Measurements from ENCODE around the gene HCRT.
"Not testable (repeated sequence)": the region's sequence is repeated elsewhere in the genome, so short reads cannot be mapped to it uniquely, and the experiment has no call there.

HCRT gene

GRCh38 chr17:42197564-42198156, 12.4 kb upstream of the HCRT start:
- no peak for DNase-seq

GRCh38 chr17:42193969-42194899, 9.0 kb upstream of the HCRT start, which contains the start of gene GHDC:
Gene GHDC, minus strand, starts transcription at chr17:42194494. Its CDS starts 913 bp downstream, at chr17:42193581.
- DNase-seq, result peak; percentile 29 to 59 (median 48)

GRCh38 chr17:42193216-42193968, 8.1 kb upstream of the HCRT start:
- no peak for DNase-seq

GRCh38 chr17:42192189-42193126, 7.2 kb upstream of the HCRT start:
- DNase-seq, result no peak

- no peak for DNase-seq
Measured at GRCh38 chr17:42191275-42191608, 6.0 kb upstream of the HCRT start.

DNA sequence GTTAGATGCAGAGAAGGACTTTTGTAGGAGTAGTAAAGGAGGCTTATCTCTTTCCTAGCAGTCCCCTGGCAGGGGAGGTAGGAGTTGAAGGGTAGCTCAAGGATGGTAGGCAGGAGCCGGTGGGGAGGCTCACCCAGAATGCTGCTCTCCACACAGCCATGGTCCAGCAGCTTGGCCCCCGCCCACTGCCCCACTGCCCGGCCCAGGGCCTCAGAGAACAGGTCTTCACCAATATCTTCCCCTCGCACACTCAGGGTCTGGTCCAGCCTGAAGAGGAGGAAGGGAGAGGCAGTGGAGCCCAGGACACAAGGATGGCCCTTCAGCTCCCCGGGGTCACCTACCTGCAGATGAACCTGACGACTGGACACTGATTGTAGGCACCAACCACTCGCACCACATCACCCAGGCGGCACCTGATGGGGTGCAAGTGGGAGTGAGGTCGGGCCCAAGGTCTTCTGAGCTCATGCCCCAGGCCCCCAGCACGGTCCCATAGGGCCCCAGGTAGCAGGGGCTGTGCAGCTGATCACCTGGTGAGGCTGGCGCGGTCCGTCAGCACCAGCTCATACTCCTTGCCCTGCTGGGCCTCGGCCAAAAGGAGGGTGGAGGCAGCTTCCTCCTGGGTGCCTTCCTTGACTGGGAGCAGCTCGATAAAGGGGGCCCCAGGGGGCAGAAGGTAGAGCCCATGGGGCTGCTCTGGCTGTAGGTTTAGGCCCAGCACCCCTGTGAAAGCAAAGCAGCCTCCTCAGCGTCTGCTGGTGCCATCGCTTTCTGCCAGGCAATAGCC, 5.4 kb upstream of the HCRT start:
- no peak for DNase-seq

DNA sequence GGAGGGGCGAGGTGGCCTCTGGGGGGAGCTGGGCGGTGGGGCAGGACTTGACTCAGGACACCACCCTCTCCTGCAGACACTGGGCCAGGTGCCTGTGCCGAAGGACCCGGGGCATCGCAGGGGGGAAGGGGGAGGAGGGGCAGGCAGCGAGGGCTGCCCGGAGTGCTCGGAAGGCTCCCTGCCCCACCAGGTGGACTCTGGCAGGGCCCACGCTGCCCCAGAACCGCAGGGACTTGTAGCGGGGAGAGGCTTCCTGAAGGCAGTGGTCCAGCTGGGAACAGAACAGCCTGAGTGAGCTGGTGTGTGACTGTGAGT, 4.4 kb upstream of the HCRT start:
- DNase-seq, result no peak

DNA sequence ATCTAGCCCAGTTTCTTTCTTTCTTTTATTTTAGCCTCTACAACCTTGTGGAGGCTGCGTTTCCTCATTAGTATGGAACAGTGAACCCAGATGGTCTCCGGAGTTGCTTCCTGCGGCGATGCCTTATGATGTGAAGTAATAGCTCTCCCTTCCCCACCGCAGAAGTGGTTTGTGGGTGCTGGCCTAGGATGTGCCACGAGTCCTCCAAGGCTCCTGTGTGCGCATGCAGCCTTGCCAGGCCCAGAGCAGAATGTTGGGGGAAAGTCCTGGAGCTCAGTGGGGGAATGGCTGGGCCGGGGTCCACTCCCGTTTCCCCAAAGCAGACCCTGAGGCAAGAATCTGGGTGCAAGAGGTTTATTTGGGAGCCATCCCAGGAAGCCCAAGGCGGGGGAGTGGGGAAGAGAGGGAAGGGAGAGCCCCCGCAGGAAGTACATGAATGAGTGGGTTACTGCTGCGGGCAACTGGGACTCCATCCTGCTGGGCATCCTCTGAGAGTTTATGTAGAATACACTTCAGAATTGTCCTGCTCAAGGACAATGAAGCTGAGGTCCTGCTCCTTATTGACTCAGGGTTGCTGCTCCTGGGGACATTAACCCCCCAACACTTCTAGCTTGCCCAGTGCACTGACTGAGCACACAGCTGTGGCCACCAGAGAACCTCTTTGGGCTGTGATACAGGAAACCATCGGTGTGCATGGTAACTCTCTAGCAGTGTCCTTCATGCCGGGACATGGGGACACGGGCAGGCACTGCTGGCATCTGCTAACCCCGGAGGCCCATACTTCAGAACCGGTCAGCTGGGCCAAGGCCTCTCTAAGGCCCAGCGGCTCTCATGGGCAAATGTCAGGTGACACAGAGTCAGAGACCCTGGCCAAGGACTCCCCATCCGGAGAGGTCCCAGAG, 3.7 kb upstream of the HCRT start:
- DNase-seq, result no peak

DNA sequence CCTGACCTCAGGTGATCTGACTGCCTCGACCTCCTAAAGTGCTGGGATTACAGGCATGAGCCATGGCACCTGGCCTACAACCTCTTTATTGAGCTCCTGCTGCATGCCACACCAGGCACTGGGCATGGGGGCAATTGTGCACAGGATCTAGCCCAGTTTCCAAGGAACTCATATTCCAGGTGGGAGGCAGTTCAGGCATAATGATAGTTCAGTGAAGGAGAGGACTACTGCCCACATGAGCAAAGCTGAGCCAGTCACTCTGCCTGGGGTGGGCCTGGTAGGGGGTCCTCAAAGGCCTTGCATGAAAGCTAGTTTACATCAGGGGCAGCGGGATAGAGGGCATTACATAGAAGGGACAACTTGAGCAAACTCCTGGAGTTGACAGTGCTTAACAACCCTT, 2.6 kb upstream of the HCRT start:
- DNase-seq, result no peak

DNA sequence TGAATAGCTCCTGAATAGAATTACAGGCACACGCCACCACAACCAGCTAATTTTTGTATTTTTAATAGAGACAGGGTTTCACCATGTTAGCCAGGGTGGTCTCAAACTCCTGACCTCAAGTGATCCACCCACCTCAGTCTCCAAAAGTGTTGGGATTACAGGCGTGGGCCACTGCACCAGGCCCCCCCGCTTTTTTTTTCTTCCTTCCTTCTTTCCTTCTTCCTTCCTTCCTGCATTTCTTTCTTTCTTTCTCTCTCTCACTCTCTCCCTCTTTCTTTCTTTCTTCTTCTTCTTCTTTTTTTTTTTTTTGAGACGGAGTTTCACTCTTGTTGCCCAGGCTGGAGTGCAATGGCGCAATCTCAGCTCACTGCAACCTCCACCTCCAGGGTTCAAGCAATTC, 939 bp upstream of the HCRT start:
- DNase-seq, result not testable (repeated sequence)

DNA sequence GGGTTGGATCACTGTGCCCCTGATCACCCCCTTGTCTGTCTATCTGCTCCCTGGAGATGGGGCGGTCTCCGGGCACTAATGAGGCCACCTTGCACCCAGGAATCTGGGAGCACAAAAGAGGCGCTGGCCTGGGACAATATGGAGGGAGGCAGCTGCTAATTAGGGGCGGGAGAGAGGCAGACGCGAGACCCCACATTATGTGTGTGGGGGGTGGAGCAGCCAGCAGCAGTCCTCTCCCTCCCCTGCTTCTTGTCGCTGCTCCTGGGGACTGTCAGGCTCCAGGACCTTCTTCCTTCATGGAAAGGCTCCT, 324 bp upstream of the HCRT start:
- no peak for DNase-seq

DNA sequence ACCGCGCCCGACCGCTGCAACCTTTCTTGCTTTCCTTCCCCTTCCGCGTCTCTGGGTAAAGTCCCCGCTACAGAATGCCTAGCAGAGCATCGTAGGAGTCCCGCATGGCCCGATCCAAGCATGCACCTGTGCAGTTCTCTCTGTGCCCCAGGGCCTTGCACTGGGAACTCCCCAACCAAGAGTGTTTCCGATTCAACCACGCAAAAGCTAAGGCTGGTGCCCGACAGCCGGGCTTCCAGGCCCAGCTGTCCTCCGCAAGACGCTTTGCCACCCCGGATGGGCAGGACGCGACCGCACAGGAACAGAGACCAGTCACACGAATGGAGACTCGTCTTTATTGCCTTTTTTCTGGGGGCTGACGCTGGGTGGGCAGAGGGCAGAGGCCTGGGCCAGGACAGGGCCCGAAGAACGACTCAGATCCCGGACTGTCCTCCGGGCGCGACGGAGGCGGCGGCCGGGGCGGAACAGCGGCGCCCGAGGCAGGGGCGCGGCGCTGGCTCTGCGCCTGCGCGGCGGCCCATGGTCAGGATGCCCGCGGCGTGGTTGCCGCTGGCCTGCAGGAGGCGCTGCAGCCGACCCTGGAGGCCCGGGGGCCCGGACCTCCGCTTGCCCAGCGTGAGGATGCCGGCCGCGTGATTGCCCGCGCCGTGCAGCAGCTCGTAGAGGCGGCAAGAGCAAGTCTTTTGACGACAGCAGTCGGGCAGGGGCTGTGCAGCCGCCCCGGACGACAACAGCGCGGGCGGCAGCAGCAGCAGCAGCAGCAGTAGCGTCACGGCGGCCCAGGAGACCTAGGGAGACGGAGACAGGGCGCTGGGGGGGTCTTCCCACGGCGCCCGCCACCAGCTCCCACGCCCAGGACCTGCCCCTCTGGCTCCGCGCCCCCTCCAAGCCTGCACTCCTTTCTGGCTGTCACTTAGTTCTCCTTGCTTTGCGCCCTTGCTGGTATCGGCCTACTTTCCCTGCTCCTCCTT, 1.2 kb downstream of the HCRT start:
- DNase-seq, result peak; percentile 35 to 65 (median 52)

DNA sequence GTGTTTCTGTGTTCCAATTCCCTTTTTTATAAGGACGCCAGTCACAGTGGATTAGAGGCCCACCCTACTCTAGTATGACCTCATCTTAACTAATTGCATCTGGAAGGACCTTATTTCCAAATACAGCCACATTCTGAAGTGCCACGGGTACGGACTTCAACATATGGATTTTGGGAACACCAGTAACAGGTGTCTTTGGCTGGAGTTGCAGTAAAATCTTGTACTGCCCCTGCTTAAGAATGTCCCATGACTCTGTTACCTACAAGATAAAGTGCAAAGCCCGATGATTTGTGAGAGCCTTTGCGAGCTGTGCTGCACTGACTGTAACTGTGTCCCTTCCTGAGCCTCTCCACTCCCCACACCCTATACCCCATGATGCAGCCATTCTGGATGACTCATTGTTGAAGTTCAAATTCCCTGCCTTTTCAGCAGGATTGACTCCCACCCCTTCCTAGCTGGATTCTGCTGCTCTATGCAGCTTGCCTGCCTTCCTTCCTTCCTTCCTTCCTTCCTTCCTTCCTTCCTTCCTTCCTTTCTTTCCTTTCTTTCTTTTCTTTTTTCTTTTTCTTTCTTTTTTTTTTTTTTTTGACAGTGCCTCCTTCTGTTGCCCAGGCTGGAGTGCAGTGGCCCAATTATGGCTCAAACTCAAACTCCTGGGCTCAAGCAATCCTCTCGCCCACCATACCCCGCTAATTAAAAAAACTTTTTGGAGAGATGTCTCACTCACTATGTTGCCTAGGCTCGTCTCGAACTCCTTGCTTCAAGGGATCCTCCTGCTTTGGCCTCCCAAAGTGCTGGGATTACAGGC, 2.1 kb downstream of the HCRT start:
- DNase-seq, result no peak

- no peak for DNase-seq
Measured at GRCh38 chr17:42181851-42182207, 3.4 kb downstream of the HCRT start.

DNA sequence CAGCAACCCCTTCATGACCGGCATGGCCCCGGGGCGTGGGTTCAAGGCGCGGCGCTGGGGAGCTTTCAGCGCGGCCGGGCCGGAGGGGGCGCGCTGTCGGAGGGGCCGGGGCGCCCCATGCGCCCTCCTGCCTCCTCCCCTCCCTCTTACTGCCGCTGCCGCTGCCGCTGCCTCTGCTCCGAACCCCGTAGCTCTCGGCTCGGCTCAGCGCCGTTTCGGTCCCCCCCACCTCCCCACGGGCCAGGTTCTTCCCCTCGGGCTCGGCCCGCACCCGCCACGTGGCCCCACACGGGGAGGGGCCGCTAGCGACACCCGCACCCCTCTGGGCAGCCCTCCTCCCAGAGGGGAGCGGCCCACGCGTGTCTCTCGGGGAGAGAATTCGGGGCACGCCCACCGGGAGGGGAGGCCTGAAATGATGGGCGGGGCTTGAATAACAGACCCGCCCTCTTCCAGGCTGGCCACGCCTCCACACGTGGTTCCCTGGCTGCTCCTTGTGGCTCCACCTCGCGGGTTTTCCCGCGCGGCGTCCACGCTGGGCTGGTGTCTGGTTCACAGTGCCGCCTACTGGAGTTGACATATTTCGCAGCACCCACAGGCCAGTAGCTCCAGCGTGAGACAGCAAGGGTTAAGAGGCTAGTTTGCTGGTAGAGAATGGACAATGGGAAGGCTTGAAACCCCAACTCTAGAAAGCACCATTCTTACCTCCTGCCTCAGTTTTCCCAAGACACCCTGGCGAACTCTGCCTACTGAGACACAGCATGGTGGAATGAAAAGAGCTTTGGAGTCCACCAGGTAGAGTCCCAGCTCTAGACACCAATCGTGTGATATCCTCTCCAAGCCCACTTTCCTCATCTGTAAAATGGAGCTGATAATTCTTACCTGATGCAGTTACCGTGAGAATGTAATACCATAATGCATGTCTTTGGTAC, 4.1 kb downstream of the HCRT start, which contains the start of gene KCNH4:
Gene KCNH4 (minus strand): TSS at position 221 of the 929 bp plus-strand sequence. CDS start 197 bp downstream, at position 24.
- DNase-seq, result peak; percentile 55 to 71 (median 67)

GRCh38 chr17:42180411-42180921, 4.8 kb downstream of the HCRT start:
- no peak for DNase-seq

- no peak for DNase-seq
Measured at GRCh38 chr17:42179911-42180410, 5.3 kb downstream of the HCRT start.

All from activated naive CD4-positive, alpha-beta T cell (primary cell).